Measurements from ENCODE around the gene APOBEC3G.

Gene APOBEC3G

GRCh38 chr22:39087881-39088684, 11.0 kb downstream of the APOBEC3G start:
- intact Hi-C loops (cut with DNase I; ENCODE audit: low total_unique reads), result no loop called here
- Histone ChIP-seq H3K4me3 (no peak overlapping the region), H3K9me3 (no peaks in the 10 kb centered on the region), H3K27me3 (peaks cover 0 to 19% of the 10 kb centered on the region in 2 donors), H3K4me1 (no peaks in the 10 kb centered on the region), H3K36me3 (no peaks in the 10 kb centered on the region), H3K27ac (no peak overlapping the region)
- TF ChIP-seq CTCF (IDR thresholded peaks at IDR 0.05), result no peak
- no peak for DNase-seq

GRCh38 chr22:39088685-39089032, 11.6 kb downstream of the APOBEC3G start:
- no peak for TF ChIP-seq CTCF (IDR thresholded peaks at IDR 0.05)
- DNase-seq, result no peak
- intact Hi-C loops (cut with DNase I; ENCODE audit: low total_unique reads), result no loop called here

GRCh38 chr22:39089928-39090327, 12.9 kb downstream of the APOBEC3G start:
- Histone ChIP-seq H3K4me3 (no peak overlapping the region), H3K4me1 (no peaks in the 10 kb centered on the region), H3K36me3 (no peaks in the 10 kb centered on the region), H3K9me3 (no peaks in the 10 kb centered on the region), H3K27me3 (peaks cover 0 to 16% of the 10 kb centered on the region in 2 donors), H3K27ac (no peak overlapping the region)
- TF ChIP-seq CTCF (IDR thresholded peaks at IDR 0.05), result no peak
- no peak for DNase-seq
- intact Hi-C loops (cut with DNase I; ENCODE audit: low total_unique reads), result no loop called here

More at GRCh38 chr22:39088685-39089032, 11.6 kb downstream of the APOBEC3G start:
- Histone ChIP-seq H3K27me3 (peaks cover 0 to 16% of the 10 kb centered on the region in 2 donors), H3K27ac (no peak overlapping the region), H3K36me3 (no peaks in the 10 kb centered on the region), H3K4me3 (no peak overlapping the region), H3K9me3 (no peaks in the 10 kb centered on the region), H3K4me1 (no peaks in the 10 kb centered on the region)

- H3K36me3 ChIP-seq, result no peaks in the 10 kb centered on the region
- no peak for TF ChIP-seq CTCF (IDR thresholded peaks at IDR 0.05)
- no peaks in the 10 kb centered on the region for H3K4me1 ChIP-seq
- DNase-seq, result no peak
- peaks cover 0 to 16% of the 10 kb centered on the region in 2 donors for H3K27me3 ChIP-seq
- no peak overlapping the region for H3K27ac ChIP-seq
- H3K4me3 ChIP-seq, result no peak overlapping the region
- intact Hi-C loops (cut with DNase I; ENCODE audit: low total_unique reads), result no loop called here
- H3K9me3 ChIP-seq, result no peaks in the 10 kb centered on the region
Measured at GRCh38 chr22:39090426-39091064, 13.5 kb downstream of the APOBEC3G start.

GRCh38 chr22:39091126-39092081, 14.3 kb downstream of the APOBEC3G start:
- H3K36me3 ChIP-seq, result no peaks in the 10 kb centered on the region
- no peak for DNase-seq
- H3K27ac ChIP-seq, result no peak overlapping the region
- no peak overlapping the region for H3K4me3 ChIP-seq
- H3K9me3 ChIP-seq, result no peaks in the 10 kb centered on the region
- H3K27me3 ChIP-seq, result peaks cover 0 to 16% of the 10 kb centered on the region in 2 donors
- intact Hi-C loops (cut with DNase I; ENCODE audit: low total_unique reads), result no loop called here
- no peak for TF ChIP-seq CTCF (IDR thresholded peaks at IDR 0.05)
- no peaks in the 10 kb centered on the region for H3K4me1 ChIP-seq

All from tibial artery (tissue), 4 donors.